ENCODE data around the gene TBC1D26. TPM values are rescaled to one million over a fixed set of nuclear protein-coding genes. Genes with fewer than 3 reads are reported as not detected.

The TBC1D26 gene
- polyA plus RNA-seq, 1 of the 3 experiments (the other 2 are of a cell fraction): not detected

GRCh38 chr17:15779119-15779518, 47.0 kb downstream of the TBC1D26 start:
- Histone ChIP-seq H2AFZ (ENCODE audit: low read depth) (no peak overlapping the region), H3K9me3 (no peaks in the 10 kb centered on the region), H3K27ac (ENCODE audit: low read depth in 2 of 2, low read length in 1 of 2) (no peak overlapping the region), H3K4me1 (ENCODE audit: control insufficient read depth in 1 of 2, insufficient read depth in 2 of 2, low read depth in 1 of 2, low read length in 1 of 2) (peaks cover 0 to under 1% of the 10 kb centered on the region in 2 experiments; a peak in 1 of 4 replicates), H4K20me1 (ENCODE audit: insufficient read depth) (no peaks in the 10 kb centered on the region), H3K36me3 (replicated peaks in 1 of 2; ENCODE audit: control insufficient read depth in 1 of 2, insufficient read depth in 2 of 2, low read length in 1 of 2) (no peaks in the 10 kb centered on the region), H3K27me3 (ENCODE audit: insufficient read depth) (no peaks in the 10 kb centered on the region), H3F3A (replicated peaks; ENCODE audit: insufficient read depth) (no peaks in the 10 kb centered on the region), H3K9ac (no peak overlapping the region), H3K79me2 (ENCODE audit: insufficient read depth) (no peaks in the 10 kb centered on the region), H3K4me3 (ENCODE audit: low read depth in 2 of 2, low read length in 1 of 2) (no peak overlapping the region; a peak in 1 of 4 replicates), H3K9me2 (no peaks in the 10 kb centered on the region), H3K4me2 (no peak overlapping the region)
- ChIA-PET POLR2A (no interaction called here), CTCF (no interaction called here)
- no peak for DNase-seq
- 10% methylated on average over 1 of the region's 1 CpG for WGBS (ENCODE audit: low lambda C conversion rate)
- TF ChIP-seq FOSL2 (IDR thresholded peaks at IDR 0.05; ENCODE audit: borderline replicate concordance, low read depth) (no peak), TEAD4 (IDR thresholded peaks at IDR 0.05; ENCODE audit: borderline replicate concordance, insufficient read depth) (no peak), MEF2A (IDR thresholded peaks at IDR 0.05; ENCODE audit: borderline replicate concordance, low read depth) (no peak), MAX (IDR thresholded peaks at IDR 0.05; ENCODE audit: low read depth) (no peak), ZBTB33 (IDR thresholded peaks at IDR 0.05; ENCODE audit: borderline replicate concordance, low read depth) (no peak), CHD2 (IDR thresholded peaks at IDR 0.05; ENCODE audit: low read length, partially characterized antibody) (no peak), ELF1 (IDR thresholded peaks at IDR 0.05) (no peak), USF1 (IDR thresholded peaks at IDR 0.05; ENCODE audit: borderline replicate concordance, low read depth) (no peak), MXI1 (IDR thresholded peaks at IDR 0.05; ENCODE audit: low read depth, low read length) (no peak), NRF1 (IDR thresholded peaks at IDR 0.05; ENCODE audit: low read depth, low read length) (no peak), FOXM1 (IDR thresholded peaks at IDR 0.05; ENCODE audit: low read depth) (no peak), RFX5 (IDR thresholded peaks at IDR 0.05; ENCODE audit: low read length) (no peak)

- POLR2A ChIA-PET: no interaction called here
- Histone ChIP-seq H3K9me3 (no peaks in the 10 kb centered on the region), H3K4me2 (no peak overlapping the region), H3K4me1 (ENCODE audit: control insufficient read depth in 1 of 2, insufficient read depth in 2 of 2, low read depth in 1 of 2, low read length in 1 of 2) (peaks cover 0 to 3% of the 10 kb centered on the region in 2 experiments; a peak in 1 of 4 replicates), H3K9me2 (no peaks in the 10 kb centered on the region), H3K79me2 (ENCODE audit: insufficient read depth) (no peaks in the 10 kb centered on the region), H4K20me1 (ENCODE audit: insufficient read depth) (no peaks in the 10 kb centered on the region), H2AFZ (ENCODE audit: low read depth) (no peak overlapping the region), H3K27me3 (ENCODE audit: insufficient read depth) (no peaks in the 10 kb centered on the region), H3F3A (replicated peaks; ENCODE audit: insufficient read depth) (no peaks in the 10 kb centered on the region), H3K4me3 (ENCODE audit: low read depth in 2 of 2, low read length in 1 of 2) (no peak overlapping the region), H3K9ac (no peak overlapping the region), H3K27ac (ENCODE audit: low read depth in 2 of 2, low read length in 1 of 2) (no peak overlapping the region), H3K36me3 (replicated peaks in 1 of 2; ENCODE audit: control insufficient read depth in 1 of 2, insufficient read depth in 2 of 2, low read length in 1 of 2) (no peaks in the 10 kb centered on the region)
- CTCF ChIA-PET: no interaction called here
- DNase-seq: no peak
- TF ChIP-seq CHD2 (IDR thresholded peaks at IDR 0.05; ENCODE audit: low read length, partially characterized antibody) (no peak), RXRA (IDR thresholded peaks at IDR 0.05; ENCODE audit: borderline replicate concordance, low read depth) (no peak), FOXM1 (IDR thresholded peaks at IDR 0.05; ENCODE audit: low read depth) (no peak), EZH2phosphoT487 (IDR thresholded peaks at IDR 0.05; ENCODE audit: borderline replicate concordance, low read depth) (no peak), NRF1 (IDR thresholded peaks at IDR 0.05; ENCODE audit: low read depth, low read length) (no peak), JUND (IDR thresholded peaks at IDR 0.05) (no peak), FOSL2 (IDR thresholded peaks at IDR 0.05; ENCODE audit: borderline replicate concordance, low read depth) (no peak), CTCF (IDR thresholded peaks at IDR 0.05) (no peak), GATA2 (CRISPR knock-in tag; IDR thresholded peaks at IDR 0.05) (no peak), USF2 (IDR thresholded peaks at IDR 0.05; ENCODE audit: borderline replicate concordance, low read depth, low read length) (no peak), PBX3 (IDR thresholded peaks at IDR 0.05) (no peak), MEF2A (IDR thresholded peaks at IDR 0.05; ENCODE audit: borderline replicate concordance, low read depth) (no peak), POLR2AphosphoS5 (IDR thresholded peaks at IDR 0.05; ENCODE audit: low read depth, low read length) (no peak), ELF1 (IDR thresholded peaks at IDR 0.05) (no peak)
Measured at GRCh38 chr17:15780188-15780587, 48.1 kb downstream of the TBC1D26 start.
